ENCODE measurements around the gene TOMM20.

DNA sequence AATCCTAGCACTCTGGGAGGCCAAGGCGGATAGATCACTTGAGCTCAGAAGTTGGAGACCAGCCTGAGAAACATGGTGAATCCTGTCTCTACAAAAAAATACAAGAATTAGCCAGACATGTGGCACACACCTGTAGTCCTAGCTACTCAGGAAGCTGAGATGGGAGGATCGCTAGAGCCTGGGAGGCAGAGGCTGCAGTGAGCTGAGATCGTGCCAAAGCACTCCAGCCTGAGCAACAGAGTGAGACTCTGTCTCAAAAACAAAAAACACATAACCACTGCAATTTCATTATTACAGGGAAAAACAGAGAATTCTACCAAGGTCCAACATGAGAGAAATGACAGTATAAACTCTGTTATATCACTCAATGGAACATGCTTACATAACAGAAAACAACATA is 4.4 kb upstream of the TOMM20 start:
- TF ChIP-seq TAF1 (IDR thresholded peaks at IDR 0.05; ENCODE audit: low read depth, low read length) (no peak), POLR2AphosphoS5 (IDR thresholded peaks at IDR 0.05; ENCODE audit: low read depth, low read length) (no peak), SAP30 (IDR thresholded peaks at IDR 0.05; ENCODE audit: insufficient read depth, insufficient replicate concordance, low read length) (no peak), EP300 (IDR thresholded peaks at IDR 0.05; ENCODE audit: borderline replicate concordance in 1 of 2, low read depth in 2 of 2, low read length in 2 of 2) (no peak), EGR1 (IDR thresholded peaks at IDR 0.05; ENCODE audit: borderline replicate concordance, low read depth, low read length) (no peak), POLR2A (IDR thresholded peaks at IDR 0.05; ENCODE audit: control extremely low read depth in 1 of 2, low read depth in 2 of 2, low read length in 2 of 2) (no peak), SP2 (IDR thresholded peaks at IDR 0.05; ENCODE audit: low read length) (no peak), EZH2 (IDR thresholded peaks at IDR 0.05; ENCODE audit: low read depth, low read length, severe bottlenecking) (no peak), SRF (IDR thresholded peaks at IDR 0.05; ENCODE audit: low read depth, low read length) (no peak), FOSL1 (IDR thresholded peaks at IDR 0.05; ENCODE audit: insufficient read depth, low read depth, low read length) (no peak)
- TF ChIP-seq, protein P1, sequence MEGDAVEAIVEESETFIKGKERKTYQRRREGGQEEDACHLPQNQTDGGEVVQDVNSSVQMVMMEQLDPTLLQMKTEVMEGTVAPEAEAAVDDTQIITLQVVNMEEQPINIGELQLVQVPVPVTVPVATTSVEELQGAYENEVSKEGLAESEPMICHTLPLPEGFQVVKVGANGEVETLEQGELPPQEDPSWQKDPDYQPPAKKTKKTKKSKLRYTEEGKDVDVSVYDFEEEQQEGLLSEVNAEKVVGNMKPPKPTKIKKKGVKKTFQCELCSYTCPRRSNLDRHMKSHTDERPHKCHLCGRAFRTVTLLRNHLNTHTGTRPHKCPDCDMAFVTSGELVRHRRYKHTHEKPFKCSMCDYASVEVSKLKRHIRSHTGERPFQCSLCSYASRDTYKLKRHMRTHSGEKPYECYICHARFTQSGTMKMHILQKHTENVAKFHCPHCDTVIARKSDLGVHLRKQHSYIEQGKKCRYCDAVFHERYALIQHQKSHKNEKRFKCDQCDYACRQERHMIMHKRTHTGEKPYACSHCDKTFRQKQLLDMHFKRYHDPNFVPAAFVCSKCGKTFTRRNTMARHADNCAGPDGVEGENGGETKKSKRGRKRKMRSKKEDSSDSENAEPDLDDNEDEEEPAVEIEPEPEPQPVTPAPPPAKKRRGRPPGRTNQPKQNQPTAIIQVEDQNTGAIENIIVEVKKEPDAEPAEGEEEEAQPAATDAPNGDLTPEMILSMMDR (IDR thresholded peaks at IDR 0.05; ENCODE audit: control extremely low read depth in 1 of 3, insufficient read depth in 1 of 3, low read depth in 1 of 3, low read length in 3 of 3): no peak

Measured in H1 (cell line).